ENCODE measurements around the gene STK4. TPM values are rescaled to one million over a fixed set of nuclear protein-coding genes. Genes with fewer than 3 reads are reported as not detected.

The STK4 gene
- total RNA-seq, 1 donor: 372 TPM

DNA sequence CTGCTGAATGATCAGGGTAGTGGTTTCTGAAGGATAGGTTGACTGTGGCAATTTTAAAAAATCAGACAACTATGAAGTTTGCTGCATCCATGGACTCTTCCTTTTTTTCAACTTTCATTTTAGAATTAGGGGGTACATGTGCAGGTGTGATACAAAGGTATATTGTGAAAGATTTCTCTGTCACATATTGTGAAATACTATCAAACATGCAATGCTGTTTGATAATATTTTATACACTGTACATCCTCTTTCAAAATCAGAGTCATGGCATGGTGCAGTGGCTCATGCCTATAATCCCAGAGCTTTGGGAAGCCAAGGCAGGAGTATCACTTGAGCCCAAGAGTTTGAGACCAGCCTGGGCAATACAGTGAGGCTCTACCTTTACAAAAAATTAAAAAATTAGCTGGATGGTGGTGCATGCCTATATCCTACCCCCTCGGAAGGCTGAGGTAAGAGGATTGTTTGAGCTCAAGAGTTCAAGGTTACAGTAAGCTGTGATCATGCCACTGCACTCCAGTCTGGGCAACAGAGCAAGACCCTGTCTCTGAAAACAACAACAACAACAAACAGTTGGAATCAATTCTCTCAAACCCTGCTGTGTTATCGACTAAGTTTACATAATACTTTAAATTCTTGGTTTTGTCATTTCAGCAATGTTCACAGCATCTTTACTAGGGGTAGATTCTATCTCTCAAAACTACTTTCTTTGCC lies 153.4 kb downstream of the STK4 start:
- no peaks in the 10 kb centered on the region for H3K4me1 ChIP-seq (ENCODE audit: insufficient read depth, low read length)
- peaks cover 3% of the 10 kb centered on the region for H3K27me3 ChIP-seq (ENCODE audit: insufficient read depth, low read length)
- H3K4me3 ChIP-seq (ENCODE audit: low read length): no peak overlapping the region
- H3K9me3 ChIP-seq (ENCODE audit: low read depth, low read length): no peaks in the 10 kb centered on the region

DNA sequence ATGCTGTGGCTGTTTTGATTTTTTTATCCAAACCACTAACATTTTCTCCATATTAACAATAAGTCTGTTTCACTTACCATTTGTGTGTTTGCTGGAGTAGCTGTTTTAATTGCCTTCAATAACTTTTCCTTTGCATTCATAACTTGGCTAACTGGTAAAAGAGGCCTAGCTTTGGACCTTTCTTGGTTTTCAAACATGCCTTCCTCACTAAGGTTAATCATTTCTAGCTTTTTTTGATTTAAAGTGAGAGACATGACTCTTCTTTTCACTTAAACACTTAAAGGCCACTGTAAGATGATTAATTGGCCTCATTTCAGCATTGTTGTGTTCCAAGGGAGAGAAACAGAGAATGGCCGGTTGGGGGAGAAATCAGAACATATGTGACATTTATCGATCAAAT lies 155.1 kb downstream of the STK4 start:
- Histone ChIP-seq H3K27me3 (ENCODE audit: insufficient read depth, low read length) (peaks cover 3% of the 10 kb centered on the region), H3K4me1 (ENCODE audit: insufficient read depth, low read length) (no peaks in the 10 kb centered on the region), H3K9me3 (ENCODE audit: low read depth, low read length) (no peaks in the 10 kb centered on the region), H3K4me3 (ENCODE audit: low read length) (no peak overlapping the region)

DNA sequence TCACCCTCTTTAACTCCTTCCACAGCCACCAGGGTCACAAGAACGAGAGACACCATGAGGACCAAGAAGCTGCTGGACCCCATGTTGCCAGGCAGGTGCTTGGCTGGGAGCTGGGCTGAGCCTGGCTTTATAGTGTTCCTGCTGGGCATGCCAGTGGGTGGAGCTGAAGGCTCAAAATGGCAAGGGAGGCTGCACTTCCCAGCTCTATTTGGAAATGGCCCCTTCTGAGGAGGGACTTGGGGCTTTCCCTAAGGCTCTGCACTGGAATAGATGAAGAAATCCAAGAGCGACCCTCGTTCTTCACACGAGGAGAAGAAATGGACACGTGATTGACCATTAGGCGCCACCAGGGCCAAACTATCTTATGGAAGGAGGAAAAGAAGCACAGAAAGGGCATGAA lies 158.1 kb downstream of the STK4 start, which contains the start of gene WFDC12:
Gene WFDC12, minus strand, starts transcription at position 101 of the 400 bp plus-strand sequence. Its CDS starts 18 bp downstream, at position 83.
- Histone ChIP-seq H3K27me3 (ENCODE audit: insufficient read depth, low read length) (peaks cover 17% of the 10 kb centered on the region), H3K4me3 (ENCODE audit: low read length) (no peak within 1 kb of the TSS), H3K4me1 (ENCODE audit: insufficient read depth, low read length) (no peaks in the 10 kb centered on the region), H3K9me3 (ENCODE audit: low read depth, low read length) (no peaks in the 10 kb centered on the region)

DNA sequence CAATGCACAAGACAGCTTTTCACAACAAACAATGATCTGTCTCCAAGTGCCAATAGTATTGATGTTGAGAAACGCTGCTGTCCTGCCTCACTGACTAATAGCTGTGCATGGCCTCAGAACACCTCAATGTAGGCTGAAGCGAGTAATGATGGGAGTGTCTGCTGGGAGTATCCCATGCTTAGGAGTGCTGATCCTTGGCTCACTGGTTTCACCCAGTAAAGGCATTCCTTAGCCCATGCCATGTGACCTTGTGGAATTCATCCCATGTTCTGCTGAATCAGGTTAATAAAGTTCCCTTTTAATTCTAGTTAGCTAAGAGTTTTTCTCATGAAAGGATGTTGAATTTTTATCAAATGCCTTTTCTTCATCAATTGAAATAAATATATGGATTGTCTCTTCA lies 161.8 kb downstream of the STK4 start:
- Histone ChIP-seq H3K4me1 (ENCODE audit: insufficient read depth, low read length) (no peaks in the 10 kb centered on the region), H3K4me3 (ENCODE audit: low read length) (no peak overlapping the region), H3K27me3 (ENCODE audit: insufficient read depth, low read length) (peaks cover 26% of the 10 kb centered on the region), H3K9me3 (ENCODE audit: low read depth, low read length) (no peaks in the 10 kb centered on the region)

Other genes with a start within 250 kb of the STK4 start
- gene KCNK15, start 220.6 kb upstream of the STK4 start, total RNA-seq: under 0.01 TPM
- gene RIMS4, start 156.0 kb upstream of the STK4 start, total RNA-seq: under 0.01 TPM
- 107 TPM for gene YWHAB, start 80.8 kb upstream of the STK4 start, total RNA-seq
- 6.6 TPM for gene PABPC1L, start 56.5 kb upstream of the STK4 start, total RNA-seq
- 8.0 TPM for gene TOMM34, start 6.1 kb upstream of the STK4 start, total RNA-seq
- not detected for gene KCNS1, start 134.6 kb downstream of the STK4 start, total RNA-seq
- gene WFDC5, start 148.7 kb downstream of the STK4 start, total RNA-seq: not detected
- gene WFDC12, start 158.0 kb downstream of the STK4 start, total RNA-seq: not detected
- gene PI3, start 208.4 kb downstream of the STK4 start, total RNA-seq: not detected
- not detected for gene SEMG1, start 240.5 kb downstream of the STK4 start, total RNA-seq

Measured in mononuclear cell (primary cell).